ENCODE results near the gene FOLH1. TPM values are rescaled to one million over a fixed set of nuclear protein-coding genes. Genes with fewer than 3 reads are reported as not detected.
A peak's percentile ranks its signal among the peaks of the same experiment; 100 is the strongest.

FOLH1 gene
- total RNA-seq (2021; fragmentation: NEBNext Ultra II Directional; extraction: Animal tissue kit (Norgen Biotek cat#: 25700)): 0.31 and 0.56 TPM in 2 replicates
- not detected in 2 replicates for polyA plus RNA-seq (2011; rRNA removed)
- polyA plus RNA-seq (2011; cell fraction: cytosol; rRNA removed): not detected
- polyA plus RNA-seq (2011; cell fraction: nucleus; rRNA removed): not detected
- not detected in 4 replicates for polyA plus RNA-seq (2012, experiment 1 of 2)
- not detected for polyA plus RNA-seq (2012, experiment 2 of 2)
- polyA plus RNA-seq (2013, experiment 1 of 2): 0.36 TPM
- 0.44 TPM for polyA plus RNA-seq (2013, experiment 2 of 2)
- not detected in 2 replicates for polyA minus RNA-seq (2011; rRNA and poly(A)+ RNA removed)
- polyA minus RNA-seq (2011; cell fraction: cytosol; rRNA and poly(A)+ RNA removed): not detected
- polyA minus RNA-seq (2011; cell fraction: nucleus; rRNA and poly(A)+ RNA removed): not detected
- long read RNA-seq, experiment 1: 0 reads
- long read RNA-seq, experiment 2: 0 reads

GRCh38 chr11:49208006-49208721 lies at the start of gene FOLH1:
Gene FOLH1 (minus strand): TSS chr11:49208602. CDS start chr11:49208409, 193 bp downstream.
- Histone ChIP-seq H3K36me3 (ENCODE audit: control insufficient read depth in 2 of 4, insufficient read depth in 4 of 4, low read length in 3 of 4) (no peaks in the 10 kb centered on the region; a peak in 1 of 8 replicates), H3K79me1 (ENCODE audit: low read depth, low read length) (no peaks in the 10 kb centered on the region), H2AK5ac (ENCODE audit: low read depth, low read length) (no peak within 1 kb of the TSS), H4K20me1 (replicated peaks in 1 of 2; ENCODE audit: control insufficient read depth in 1 of 2, insufficient read depth in 2 of 2, low read length in 2 of 2) (no peaks in the 10 kb centered on the region), H2BK15ac (ENCODE audit: low read length) (no peak within 1 kb of the TSS), H3K18ac (ENCODE audit: extremely low read depth, low read length) (no peak within 1 kb of the TSS), H4K5ac (ENCODE audit: insufficient read length, low read depth, low read length) (no peak within 1 kb of the TSS), H3K4me1 (replicated peaks in 1 of 4; ENCODE audit: control insufficient read depth in 3 of 4, insufficient read depth in 4 of 4, low read length in 3 of 4) (no peaks in the 10 kb centered on the region), H2BK5ac (ENCODE audit: low read depth, low read length) (no peak within 1 kb of the TSS), H4K8ac (ENCODE audit: extremely low read depth, insufficient read depth, low read length) (0 out of 2 replicates have a peak within 1 kb of the TSS, but pooled peaks have one; percentile 46), H3K79me2 (ENCODE audit: control insufficient read depth in 1 of 2, insufficient read depth in 2 of 2, low read length in 2 of 2) (no peaks in the 10 kb centered on the region), H3K9ac (replicated peaks in 1 of 4; ENCODE audit: extremely low read depth in 1 of 4, low read depth in 3 of 4, low read length in 3 of 4) (no peak within 1 kb of the TSS), H3K14ac (ENCODE audit: insufficient read length) (no peak within 1 kb of the TSS), H3K27me3 (replicated peaks in 1 of 4; ENCODE audit: control insufficient read depth in 3 of 4, extremely low read depth in 1 of 4, insufficient read depth in 3 of 4, low read length in 3 of 4) (no peaks in the 10 kb centered on the region), H3K4ac (replicated peaks; ENCODE audit: insufficient read length, low read depth, low read length) (no peak within 1 kb of the TSS), H3K27ac (ENCODE audit: low read depth, low read length) (no peak within 1 kb of the TSS), H2AFZ (ENCODE audit: low read length) (no peak within 1 kb of the TSS), H3K56ac (replicated peaks; ENCODE audit: insufficient read length, low read depth, low read length) (no peak within 1 kb of the TSS), H3K23me2 (ENCODE audit: low read depth, low read length) (no peaks in the 10 kb centered on the region), H3K23ac (ENCODE audit: insufficient read length) (no peak within 1 kb of the TSS), H3K9me3 (ENCODE audit: insufficient read depth in 2 of 2, low read depth in 1 of 2, low read length in 1 of 2) (peaks cover 16 to 46% of the 10 kb centered on the region in 2 experiments; a peak in 3 of 4 replicates), H2BK20ac (ENCODE audit: low read length) (no peak within 1 kb of the TSS), H2BK12ac (ENCODE audit: low read depth, low read length) (no peak within 1 kb of the TSS), H4K91ac (replicated peaks; ENCODE audit: insufficient read length, low read length) (no peak within 1 kb of the TSS), H2BK120ac (replicated peaks; ENCODE audit: low read depth, low read length) (no peak within 1 kb of the TSS), H3K4me3 (ENCODE audit: extremely low read depth in 1 of 4, insufficient read depth in 2 of 4, low read depth in 3 of 4, low read length in 4 of 4) (peak within 1 kb of the TSS in 1 of 4 experiments; percentile 33; a peak in 1 of 8 replicates), H3K4me2 (ENCODE audit: insufficient read depth in 1 of 2, low read depth in 2 of 2, low read length in 2 of 2) (peak within 1 kb of the TSS in 1 of 2 experiments; percentile 34; a peak in 1 of 4 replicates)
- ChIA-PET CTCF (ENCODE audit: partially characterized antibody) (no interaction called here), POLR2A (ENCODE audit: partially characterized antibody) (no interaction called here)
- peak in 1 of 2 experiments; percentile 51 for DNase-seq (ENCODE audit: low read depth in 1 of 2, low spot score in 2 of 2)
- WGBS, 2 experiments (ENCODE audit: extremely low coverage in 1 of 2, insufficient coverage in 1 of 2, insufficient read length in 1 of 2, insufficient replicate concordance in 2 of 2, low coverage in 1 of 2, low lambda C conversion rate in 2 of 2, missing lambda C conversion rate in 1 of 2): 90% methylated on average over 19 of the region's 48 CpGs; no CpG with 5 or more reads in 1 of the 2 experiments
- FAIRE-seq: no peak
- TF ChIP-seq TAF7 (optimal IDR thresholded peaks at IDR 0.05; ENCODE audit: borderline replicate concordance, low read depth, low read length): no peak
- no peak for TF ChIP-seq SP4 (IDR thresholded peaks at IDR 0.05; ENCODE audit: low read length)
- TF ChIP-seq CBX8 (IDR thresholded peaks at IDR 0.05; ENCODE audit: borderline replicate concordance, low read depth, low read length): no peak
- no peak for TF ChIP-seq EP300 (IDR thresholded peaks at IDR 0.05; ENCODE audit: borderline replicate concordance in 1 of 2, low read depth in 2 of 2, low read length in 2 of 2)
- TF ChIP-seq GABPA (IDR thresholded peaks at IDR 0.05; ENCODE audit: borderline replicate concordance, insufficient read depth, low read length): no peak
- TF ChIP-seq, protein P1, sequence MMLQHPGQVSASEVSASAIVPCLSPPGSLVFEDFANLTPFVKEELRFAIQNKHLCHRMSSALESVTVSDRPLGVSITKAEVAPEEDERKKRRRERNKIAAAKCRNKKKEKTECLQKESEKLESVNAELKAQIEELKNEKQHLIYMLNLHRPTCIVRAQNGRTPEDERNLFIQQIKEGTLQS (IDR thresholded peaks at IDR 0.05; ENCODE audit: insufficient read depth, low read depth, low read length): no peak
- TF ChIP-seq RAD21 (IDR thresholded peaks at IDR 0.05 in 1 of 2, conservative IDR thresholded peaks at IDR 0.05 in 1 of 2; ENCODE audit: low read depth in 2 of 2, low read length in 2 of 2): no peak
- TF ChIP-seq BCL11A (IDR thresholded peaks at IDR 0.05; ENCODE audit: low read depth in 2 of 2, low read length in 2 of 2): no peak
- no peak for TF ChIP-seq CHD2 (IDR thresholded peaks at IDR 0.05; ENCODE audit: low read length)

Data from H1 (cell line).